ENCODE measurements around the gene PADI6. TPM values are rescaled to one million over a fixed set of nuclear protein-coding genes. Genes with fewer than 3 reads are reported as not detected.

The PADI6 gene
- total RNA-seq, 3 donors from 2014 or later = not detected

DNA sequence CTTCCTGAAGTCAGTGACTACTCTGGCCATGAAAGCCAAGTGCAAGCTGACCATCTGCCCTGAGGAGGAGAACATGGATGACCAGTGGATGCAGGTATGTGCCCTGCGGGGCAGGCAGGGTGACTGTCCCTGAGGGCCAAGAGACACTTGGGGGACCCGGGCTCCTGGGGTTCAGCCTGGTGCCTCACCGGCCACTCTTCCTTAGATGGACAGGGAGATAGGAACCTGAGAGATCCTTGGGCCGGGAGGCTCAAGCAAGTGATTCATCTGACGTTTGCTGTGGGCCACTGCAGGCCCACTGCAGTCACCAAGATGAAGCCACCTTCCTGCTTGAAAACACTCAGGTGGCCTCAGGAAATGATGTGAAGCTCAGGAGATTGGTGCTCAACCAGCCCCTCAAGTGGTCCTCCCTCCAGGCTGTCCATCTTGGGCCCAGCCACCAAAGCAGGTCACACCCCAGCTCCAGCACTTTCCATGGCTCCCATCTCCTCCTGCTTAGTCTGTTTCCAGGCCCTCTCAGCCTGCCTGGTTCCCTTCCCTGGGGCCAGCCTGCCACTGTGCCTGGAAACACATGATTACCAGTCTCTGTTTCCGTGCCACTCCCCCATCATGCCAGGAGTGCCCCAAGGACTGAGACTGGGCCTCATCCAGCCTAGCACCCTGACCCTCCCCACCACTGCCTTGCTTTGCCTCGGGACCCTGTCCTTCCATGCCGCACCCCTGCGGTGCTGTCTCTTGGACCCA is 25.8 kb upstream of the PADI6 start:
- H3K4me3 ChIP-seq = no peak overlapping the region
- H3K4me1 ChIP-seq (ENCODE audit: low read depth) = no peaks in the 10 kb centered on the region
- no peaks in the 10 kb centered on the region for H3K9me3 ChIP-seq
- intact Hi-C loops (cut with DNase I, micrococcal nuclease) = no loop called here
- H3K36me3 ChIP-seq (ENCODE audit: low read depth) = no peaks in the 10 kb centered on the region
- DNase-seq (no peak), ATAC-seq (no peak)
- no peak for TF ChIP-seq CTCF (IDR thresholded peaks at IDR 0.05)

- no peak for TF ChIP-seq CTCF (IDR thresholded peaks at IDR 0.05)
- ATAC-seq (peak; percentile 56), DNase-seq (peak in 1 of 3 donors; percentile 13)
- Histone ChIP-seq H3K4me3 (no peak overlapping the region), H3K4me1 (ENCODE audit: low read depth) (no peaks in the 10 kb centered on the region), H3K36me3 (ENCODE audit: low read depth) (no peaks in the 10 kb centered on the region), H3K9me3 (no peaks in the 10 kb centered on the region)
- intact Hi-C loops (cut with DNase I, micrococcal nuclease) = no loop called here
Observed at GRCh38 chr1:17347769-17348592, 24.0 kb upstream of the PADI6 start.

GRCh38 chr1:17348593-17349234 is 23.3 kb upstream of the PADI6 start:
- Histone ChIP-seq H3K9me3 (no peaks in the 10 kb centered on the region), H3K4me1 (ENCODE audit: low read depth) (no peaks in the 10 kb centered on the region), H3K36me3 (ENCODE audit: low read depth) (no peaks in the 10 kb centered on the region), H3K4me3 (no peak overlapping the region)
- DNase-seq (peak in 1 of 3 donors; percentile 22), ATAC-seq (no peak)
- no peak for TF ChIP-seq CTCF (IDR thresholded peaks at IDR 0.05)
- intact Hi-C loops (cut with DNase I, micrococcal nuclease) = no loop called here

DNA sequence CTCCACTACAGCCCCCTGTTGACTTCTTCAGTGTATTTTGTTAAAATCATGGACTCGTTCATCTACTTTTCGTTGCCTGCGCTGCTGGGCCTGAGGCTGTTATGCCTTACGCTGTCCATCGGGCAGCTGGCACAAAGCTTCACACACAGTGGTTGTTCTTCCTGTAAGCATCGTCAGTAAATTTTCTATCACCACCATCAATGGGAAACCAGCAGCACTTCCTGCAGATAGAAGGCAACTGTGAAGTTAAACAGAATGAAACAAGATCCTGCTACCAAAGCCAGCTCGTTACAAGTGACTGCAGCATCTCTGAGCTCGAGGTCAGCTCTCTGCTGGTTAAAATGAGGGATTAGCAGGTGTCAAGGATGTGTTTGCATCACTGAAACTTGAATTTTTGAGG is 21.9 kb upstream of the PADI6 start:
- Histone ChIP-seq H3K36me3 (ENCODE audit: low read depth) (no peaks in the 10 kb centered on the region), H3K9me3 (no peaks in the 10 kb centered on the region), H3K4me3 (no peak overlapping the region), H3K4me1 (ENCODE audit: low read depth) (no peaks in the 10 kb centered on the region)
- DNase-seq (peak in 1 of 3 donors; percentile 2), ATAC-seq (no peak)
- no peak for TF ChIP-seq CTCF (IDR thresholded peaks at IDR 0.05)
- intact Hi-C loops (cut with DNase I, micrococcal nuclease) = no loop called here

- H3K4me1 ChIP-seq (ENCODE audit: low read depth) = no peaks in the 10 kb centered on the region
- H3K4me3 ChIP-seq = no peak overlapping the region
- TF ChIP-seq CTCF (IDR thresholded peaks at IDR 0.05) = no peak
- H3K36me3 ChIP-seq (ENCODE audit: low read depth) = no peaks in the 10 kb centered on the region
- no peaks in the 10 kb centered on the region for H3K9me3 ChIP-seq
- DNase-seq (no peak), ATAC-seq (no peak)
- intact Hi-C loops (cut with DNase I, micrococcal nuclease) = no loop called here
Observed at GRCh38 chr1:17350928-17351446, 21.0 kb upstream of the PADI6 start.

Data from mucosa of descending colon (tissue), 3 donors.